ENCODE results near the gene RBM7.

GRCh38 chr11:114377612-114378267 lies 22.7 kb upstream of the RBM7 start:
- TF ChIP-seq CTCF (conservative IDR thresholded peaks at IDR 0.05; ENCODE audit: low read length), result no peak
- no peak for TF ChIP-seq EZH2phosphoT487 (IDR thresholded peaks at IDR 0.05; ENCODE audit: borderline replicate concordance, low read depth, low read length)

Data from OCI-LY7 (cell line).